ENCODE results near the gene IDI2. TPM values are rescaled to one million over a fixed set of nuclear protein-coding genes. Genes with fewer than 3 reads are reported as not detected.

Gene IDI2
- total and polyA plus RNA-seq, 2 of the 13 experiments (the other 11 are each of a cell fraction or from before 2014, with no cell fraction given): not detected

GRCh38 chr10:1056326-1057105 lies 30.9 kb upstream of the IDI2 start, which contains the start of gene WDR37 (continued):
- TF ChIP-seq, protein P1, sequence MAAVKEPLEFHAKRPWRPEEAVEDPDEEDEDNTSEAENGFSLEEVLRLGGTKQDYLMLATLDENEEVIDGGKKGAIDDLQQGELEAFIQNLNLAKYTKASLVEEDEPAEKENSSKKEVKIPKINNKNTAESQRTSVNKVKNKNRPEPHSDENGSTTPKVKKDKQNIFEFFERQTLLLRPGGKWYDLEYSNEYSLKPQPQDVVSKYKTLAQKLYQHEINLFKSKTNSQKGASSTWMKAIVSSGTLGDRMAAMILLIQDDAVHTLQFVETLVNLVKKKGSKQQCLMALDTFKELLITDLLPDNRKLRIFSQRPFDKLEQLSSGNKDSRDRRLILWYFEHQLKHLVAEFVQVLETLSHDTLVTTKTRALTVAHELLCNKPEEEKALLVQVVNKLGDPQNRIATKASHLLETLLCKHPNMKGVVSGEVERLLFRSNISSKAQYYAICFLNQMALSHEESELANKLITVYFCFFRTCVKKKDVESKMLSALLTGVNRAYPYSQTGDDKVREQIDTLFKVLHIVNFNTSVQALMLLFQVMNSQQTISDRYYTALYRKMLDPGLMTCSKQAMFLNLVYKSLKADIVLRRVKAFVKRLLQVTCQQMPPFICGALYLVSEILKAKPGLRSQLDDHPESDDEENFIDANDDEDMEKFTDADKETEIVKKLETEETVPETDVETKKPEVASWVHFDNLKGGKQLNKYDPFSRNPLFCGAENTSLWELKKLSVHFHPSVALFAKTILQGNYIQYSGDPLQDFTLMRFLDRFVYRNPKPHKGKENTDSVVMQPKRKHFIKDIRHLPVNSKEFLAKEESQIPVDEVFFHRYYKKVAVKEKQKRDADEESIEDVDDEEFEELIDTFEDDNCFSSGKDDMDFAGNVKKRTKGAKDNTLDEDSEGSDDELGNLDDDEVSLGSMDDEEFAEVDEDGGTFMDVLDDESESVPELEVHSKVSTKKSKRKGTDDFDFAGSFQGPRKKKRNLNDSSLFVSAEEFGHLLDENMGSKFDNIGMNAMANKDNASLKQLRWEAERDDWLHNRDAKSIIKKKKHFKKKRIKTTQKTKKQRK (IDR thresholded peaks at IDR 0.05; ENCODE audit: low read length): no peak
- no peak for TF ChIP-seq ZC3H4 (CRISPR knock-in tag; IDR thresholded peaks at IDR 0.05; ENCODE audit: borderline replicate concordance)
- peak; percentile 90 for TF ChIP-seq ETV5 (CRISPR knock-in tag; IDR thresholded peaks at IDR 0.05; ENCODE audit: borderline replicate concordance)
- no peak for TF ChIP-seq AKAP8 (CRISPR knock-in tag; IDR thresholded peaks at IDR 0.05)
- peak; percentile 93 for TF ChIP-seq ZNF343 (CRISPR knock-in tag; IDR thresholded peaks at IDR 0.05)
- TF ChIP-seq CEBPG (CRISPR knock-in tag; IDR thresholded peaks at IDR 0.05): 0 out of 2 replicates have a peak, but pooled peaks have one; percentile 12
- no peak for TF ChIP-seq PHB2 (IDR thresholded peaks at IDR 0.05; ENCODE audit: partially characterized antibody)
- TF ChIP-seq MBD4 (IDR thresholded peaks at IDR 0.05; ENCODE audit: borderline replicate concordance, low read length): no peak
- no peak for TF ChIP-seq BRF2 (CRISPR knock-in tag; IDR thresholded peaks at IDR 0.05)
- TF ChIP-seq ZSCAN20 (CRISPR knock-in tag; IDR thresholded peaks at IDR 0.05; ENCODE audit: borderline replicate concordance): no peak
- peak; percentile 39; the same call in 1 of the 2 replicates for TF ChIP-seq ZNF224 (CRISPR knock-in tag; IDR thresholded peaks at IDR 0.05)
- TF ChIP-seq, protein P2, sequence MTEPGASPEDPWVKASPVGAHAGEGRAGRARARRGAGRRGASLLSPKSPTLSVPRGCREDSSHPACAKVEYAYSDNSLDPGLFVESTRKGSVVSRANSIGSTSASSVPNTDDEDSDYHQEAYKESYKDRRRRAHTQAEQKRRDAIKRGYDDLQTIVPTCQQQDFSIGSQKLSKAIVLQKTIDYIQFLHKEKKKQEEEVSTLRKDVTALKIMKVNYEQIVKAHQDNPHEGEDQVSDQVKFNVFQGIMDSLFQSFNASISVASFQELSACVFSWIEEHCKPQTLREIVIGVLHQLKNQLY (CRISPR knock-in tag; IDR thresholded peaks at IDR 0.05): no peak
- TF ChIP-seq ZNF724P (CRISPR knock-in tag; IDR thresholded peaks at IDR 0.05; ENCODE audit: borderline replicate concordance): no peak; the same call in 1 of the 2 replicates
- TF ChIP-seq MEF2D (CRISPR knock-in tag; IDR thresholded peaks at IDR 0.05): no peak
- TF ChIP-seq ZNF580 (CRISPR knock-in tag; IDR thresholded peaks at IDR 0.05; ENCODE audit: borderline replicate concordance, low read depth): 0 out of 2 replicates have a peak, but pooled peaks have one; percentile 34
- TF ChIP-seq PAWR (CRISPR knock-in tag; IDR thresholded peaks at IDR 0.05; ENCODE audit: borderline replicate concordance): no peak
- TF ChIP-seq ZFAT (CRISPR knock-in tag; conservative IDR thresholded peaks at IDR 0.05): no peak
- no peak for TF ChIP-seq HNRNPL (IDR thresholded peaks at IDR 0.05; ENCODE audit: low read depth, low read length)
- TF ChIP-seq ZNF546 (CRISPR knock-in tag; conservative IDR thresholded peaks at IDR 0.05): peak; percentile 83
- no peak for TF ChIP-seq RCOR2 (CRISPR knock-in tag; IDR thresholded peaks at IDR 0.05)
- TF ChIP-seq, protein P3, sequence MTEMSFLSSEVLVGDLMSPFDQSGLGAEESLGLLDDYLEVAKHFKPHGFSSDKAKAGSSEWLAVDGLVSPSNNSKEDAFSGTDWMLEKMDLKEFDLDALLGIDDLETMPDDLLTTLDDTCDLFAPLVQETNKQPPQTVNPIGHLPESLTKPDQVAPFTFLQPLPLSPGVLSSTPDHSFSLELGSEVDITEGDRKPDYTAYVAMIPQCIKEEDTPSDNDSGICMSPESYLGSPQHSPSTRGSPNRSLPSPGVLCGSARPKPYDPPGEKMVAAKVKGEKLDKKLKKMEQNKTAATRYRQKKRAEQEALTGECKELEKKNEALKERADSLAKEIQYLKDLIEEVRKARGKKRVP (CRISPR knock-in tag; IDR thresholded peaks at IDR 0.05): no peak
- TF ChIP-seq ZNF333 (CRISPR knock-in tag; IDR thresholded peaks at IDR 0.05; ENCODE audit: borderline replicate concordance): no peak
- no peak for TF ChIP-seq HNRNPH1 (optimal IDR thresholded peaks at IDR 0.05; ENCODE audit: low read depth, low read length)
- 0 out of 2 replicates have a peak, but pooled peaks have one; percentile 29 for TF ChIP-seq ZNF44 (CRISPR knock-in tag; IDR thresholded peaks at IDR 0.05)
- no peak for TF ChIP-seq MZF1 (CRISPR knock-in tag; IDR thresholded peaks at IDR 0.05; ENCODE audit: borderline replicate concordance)
